H1 (cell line): ENCODE results near the gene ROBO2. TPM values are rescaled to one million over a fixed set of nuclear protein-coding genes. Genes with fewer than 3 reads are reported as not detected.

Source experiments
- CTCF ChIA-PET: fragments of 300-600 bp; sonication (Branson Sonifier 250); formaldehyde crosslinking; loops from one replicate; lab custom pipeline; 2021; ENCODE audit not compliant: partially characterized antibody; lab: Charles Lee
- POLR2A ChIA-PET: fragments of 300-600 bp; sonication (Branson Sonifier 250); formaldehyde crosslinking; loops from one replicate; lab custom pipeline; 2021; ENCODE audit warnings: inconsistent platforms; ENCODE audit not compliant: partially characterized antibody; lab: Charles Lee
- DNase-seq, 2 experiments: peaks; one replicate each; pipeline versions ENCODE4 v3.0.0 to v3.0.0-alpha.2; 2010 to 2022; ENCODE audit warnings: low spot score in 2 of 2, low read depth in 1 of 2, mixed read lengths in 1 of 2
- FAIRE-seq: peaks from 2 replicates; lab custom pipeline; 2011; peaks lifted over from hg19 to GRCh38; lab: Jason Lieb, UNC
- H2AFZ ChIP-seq: 2 replicates; pipeline ENCODE4 v1.8.1; 2012; ENCODE audit warnings: low read length, inconsistent platforms
- H2AK5ac ChIP-seq: 2 replicates; pipeline ENCODE4 v1.6.1; 2013; ENCODE audit warnings: low read depth, low read length
- H2BK120ac ChIP-seq: replicated peaks from 2 replicates; pipeline ENCODE3; 2013; ENCODE audit warnings: low read depth, low read length, inconsistent platforms
- H2BK12ac ChIP-seq: 2 replicates; pipeline ENCODE4 v1.6.1; 2013; ENCODE audit warnings: low read depth, low read length
- H2BK15ac ChIP-seq: 2 replicates; pipeline ENCODE4 v1.6.1; 2013; ENCODE audit warnings: low read length
- H2BK20ac ChIP-seq: 2 replicates; pipeline ENCODE4 v1.6.1; 2013; ENCODE audit warnings: low read length
- H2BK5ac ChIP-seq: 2 replicates; pipeline ENCODE4 v1.6.1; 2013; ENCODE audit warnings: low read depth, low read length
- H3K14ac ChIP-seq: 2 replicates; pipeline ENCODE4 v1.6.1; 2013; ENCODE audit warnings: inconsistent platforms; ENCODE audit not compliant: insufficient read length
- H3K18ac ChIP-seq: 2 replicates; pipeline ENCODE4 v1.6.1; 2013; ENCODE audit warnings: low read length; ENCODE audit errors: extremely low read depth
- H3K23ac ChIP-seq: 2 replicates; pipeline ENCODE4 v1.6.1; 2013; ENCODE audit warnings: inconsistent platforms; ENCODE audit not compliant: insufficient read length
- H3K23me2 ChIP-seq: 2 replicates; pipeline ENCODE4 v1.6.1; 2013; ENCODE audit warnings: low read depth, low read length
- H3K27ac ChIP-seq: 2 replicates; pipeline ENCODE4 v1.6.1; 2011; ENCODE audit warnings: low read depth, low read length, inconsistent platforms
- H3K27me3 ChIP-seq, 4 experiments: replicated peaks in 1 of 4; 1 replicate in 1 of 4; 2 replicates in 3 of 4; pipeline versions ENCODE4 v1.6.1 to v1.8.1; 2011 to 2013; ENCODE audit warnings: low read length in 3 of 4, mild to moderate bottlenecking in 3 of 4, inconsistent platforms in 2 of 4, mixed read lengths in 2 of 4, moderate library complexity in 1 of 4; ENCODE audit not compliant: control insufficient read depth in 3 of 4, insufficient read depth in 3 of 4; ENCODE audit errors: extremely low read depth in 1 of 4
- H3K36me3 ChIP-seq, 4 experiments: 2 replicates each; pipeline versions ENCODE4 v1.6.1 to v1.8.1; 2011 to 2013; ENCODE audit warnings: mild to moderate bottlenecking in 4 of 4, low read length in 3 of 4, moderate library complexity in 2 of 4, control low read depth in 1 of 4, inconsistent platforms in 1 of 4; ENCODE audit not compliant: insufficient read depth in 4 of 4, control insufficient read depth in 2 of 4
- H3K4ac ChIP-seq: replicated peaks from 2 replicates; pipeline ENCODE3; 2013; ENCODE audit warnings: low read length, low read depth, mixed read lengths, inconsistent platforms; ENCODE audit not compliant: insufficient read length
- H3K4me1 ChIP-seq, 4 experiments: replicated peaks in 1 of 4; 1 replicate in 1 of 4; 2 replicates in 3 of 4; pipeline versions ENCODE4 v1.6.1 to v1.8.1; 2011 to 2013; ENCODE audit warnings: low read length in 3 of 4, inconsistent platforms in 2 of 4, mixed read lengths in 1 of 4; ENCODE audit not compliant: insufficient read depth in 4 of 4, control insufficient read depth in 3 of 4
- H3K4me2 ChIP-seq, 2 experiments: 2 replicates each; pipeline versions ENCODE4 v1.6.1 to v1.8.1; 2011 to 2013; ENCODE audit warnings: low read depth in 2 of 2, low read length in 2 of 2, control low read depth in 1 of 2, inconsistent platforms in 1 of 2, mild to moderate bottlenecking in 1 of 2; ENCODE audit not compliant: insufficient read depth in 1 of 2
- H3K4me3 ChIP-seq, 4 experiments: fragments of 200-600, 300-600 bp in 1 of 4; sonication (generic), shearing (Covaris generic), sonication (Bioruptor Twin) in 1 of 4; 2 replicates each; pipeline versions ENCODE4 v1.5.1 to v1.8.1; 2011 to 2016; ENCODE audit warnings: low read length in 4 of 4, low read depth in 3 of 4, control low read depth in 2 of 4, inconsistent platforms in 2 of 4, mild to moderate bottlenecking in 2 of 4, mixed read lengths in 1 of 4, moderate library complexity in 1 of 4; ENCODE audit not compliant: insufficient read depth in 2 of 4; ENCODE audit errors: extremely low read depth in 1 of 4
- H3K56ac ChIP-seq: replicated peaks from 2 replicates; pipeline ENCODE3; 2013; ENCODE audit warnings: low read depth, mild to moderate bottlenecking, mixed read lengths, low read length, inconsistent platforms; ENCODE audit not compliant: insufficient read length
- H3K79me1 ChIP-seq: 2 replicates; pipeline ENCODE4 v1.6.1; 2013; ENCODE audit warnings: low read depth, low read length, control low read depth
- H3K79me2 ChIP-seq, 2 experiments: 2 replicates each; pipeline versions ENCODE4 v1.6.1 to v1.8.1; 2012 to 2013; ENCODE audit warnings: low read length in 2 of 2, mild to moderate bottlenecking in 2 of 2, inconsistent platforms in 1 of 2; ENCODE audit not compliant: insufficient read depth in 2 of 2, control insufficient read depth in 1 of 2
- H3K9ac ChIP-seq, 4 experiments: replicated peaks in 1 of 4; 1 replicate in 1 of 4; 2 replicates in 3 of 4; pipeline versions ENCODE4 v1.6.1 to v1.8.1; 2011 to 2013; ENCODE audit warnings: low read depth in 3 of 4, low read length in 3 of 4, control low read depth in 2 of 4, mild to moderate bottlenecking in 2 of 4, moderate library complexity in 2 of 4, inconsistent platforms in 1 of 4; ENCODE audit errors: extremely low read depth in 1 of 4
- H3K9me3 ChIP-seq, 2 experiments: 2 replicates each; pipeline versions ENCODE4 v1.6.1 to v1.8.1; 2012 to 2013; ENCODE audit warnings: mild to moderate bottlenecking in 2 of 2, moderate library complexity in 2 of 2, control low read depth in 1 of 2, inconsistent platforms in 1 of 2, low read depth in 1 of 2, low read length in 1 of 2, mixed read lengths in 1 of 2; ENCODE audit not compliant: insufficient read depth in 2 of 2
- H4K20me1 ChIP-seq, 2 experiments: replicated peaks in 1 of 2; 2 replicates each; pipeline versions ENCODE3 to v1.8.1; 2011 to 2013; ENCODE audit warnings: inconsistent platforms in 2 of 2, low read length in 2 of 2, mild to moderate bottlenecking in 1 of 2; ENCODE audit not compliant: insufficient read depth in 2 of 2, control insufficient read depth in 1 of 2
- H4K5ac ChIP-seq: 2 replicates; pipeline ENCODE4 v1.6.1; 2013; ENCODE audit warnings: low read length, low read depth, mixed read lengths, inconsistent platforms; ENCODE audit not compliant: insufficient read length
- H4K8ac ChIP-seq: 2 replicates; pipeline ENCODE4 v1.8.0; 2013; ENCODE audit warnings: mild to moderate bottlenecking, moderate library complexity, low read length, inconsistent platforms; ENCODE audit not compliant: insufficient read depth; ENCODE audit errors: extremely low read depth
- H4K91ac ChIP-seq: replicated peaks from 2 replicates; pipeline ENCODE3; 2013; ENCODE audit warnings: low read length, mixed read lengths, inconsistent platforms; ENCODE audit not compliant: insufficient read length
- CBX5 ChIP-seq: fragments of 300-800, 300-1000 bp; sonication (generic); IDR thresholded peaks from 2 replicates; pipeline ENCODE4 v1.7.1; 2016; ENCODE audit warnings: antibody characterized with exemption, low read length, low read depth
- TAF1 ChIP-seq: IDR thresholded peaks from 2 replicates; pipeline ENCODE4 v1.6.1; 2011; ENCODE audit warnings: mild to moderate bottlenecking, low read depth, low read length
- WGBS, 2 experiments: shearing (Covaris generic) in 1 of 2; methylation state at CpG; one replicate each; pipeline versions ENCODE4 v1.1.6 to v1.1.7; 2013 to 2015; ENCODE audit warnings: low lambda C conversion rate in 2 of 2, mixed read lengths in 2 of 2, inconsistent platforms in 1 of 2, low coverage in 1 of 2, missing lambda C conversion rate in 1 of 2; ENCODE audit not compliant: insufficient replicate concordance in 2 of 2, insufficient coverage in 1 of 2, insufficient read length in 1 of 2; ENCODE audit errors: extremely low coverage in 1 of 2, missing lambda C conversion rate in 1 of 2; 5-methylcytosine and 5-hydroxymethylcytosine counted together
- polyA plus RNA-seq, 7 experiments: library from polyadenylated mRNA; depleted of rRNA in 3 of 7; stranded (reverse) in 5 of 7; unstranded in 2 of 7; fragments of >200 nt in 5 of 7; fragments of 200-250 nt in 2 of 7; gene quantifications; 1 replicate in 5 of 7; 2 replicates in 1 of 7; 4 replicates in 1 of 7; pipeline versions ENCODE4 v1.2.1 to v1.2.3, GENCODE V29; 2011 to 2013; ENCODE audit warnings: missing spikeins in 2 of 7, mixed read lengths in 2 of 7
- total RNA-seq: library from RNA; stranded (reverse); fragmentation: NEBNext Ultra II Directional; extraction: Animal tissue kit (Norgen Biotek cat#: 25700); gene quantifications from 2 replicates; pipeline ENCODE4 v1.2.1, GENCODE V29; 2021

Gene ROBO2
- total and polyA plus RNA-seq, 2 of the 8 experiments (the other 6 are each of a cell fraction or from before 2014, with no cell fraction given): 1.5 to 2.9 TPM

GRCh38 chr3:77188210-77188609 lies 148.3 kb downstream of the ROBO2 start:
- no peak overlapping the region for H2BK5ac ChIP-seq
- no peak overlapping the region for H3K18ac ChIP-seq
- ChIA-PET POLR2A (no interaction called here), CTCF (no interaction called here)
- no peaks in the 10 kb centered on the region for H3K23me2 ChIP-seq
- no peak overlapping the region for H3K4ac ChIP-seq
- no peak overlapping the region for H4K5ac ChIP-seq
- H3K27me3 ChIP-seq: peaks cover 0 to 1% (median 0%) of the 10 kb centered on the region in 4 experiments; a peak in 1 of 7 replicates
- no peak overlapping the region for H3K9ac ChIP-seq
- H3K23ac ChIP-seq: no peak overlapping the region
- no peak overlapping the region for H4K8ac ChIP-seq
- H3K9me3 ChIP-seq: no peaks in the 10 kb centered on the region
- H2AFZ ChIP-seq: no peak overlapping the region
- no peaks in the 10 kb centered on the region for H4K20me1 ChIP-seq
- H4K91ac ChIP-seq: no peak overlapping the region
- H3K36me3 ChIP-seq: no peaks in the 10 kb centered on the region
- no peak for TF ChIP-seq TAF1
- no peak for TF ChIP-seq CBX5
- H2AK5ac ChIP-seq: no peak overlapping the region
- FAIRE-seq: no peak
- DNase-seq: no peak
- no peak overlapping the region for H3K4me2 ChIP-seq
- no peak overlapping the region for H2BK12ac ChIP-seq
- H3K79me2 ChIP-seq: no peaks in the 10 kb centered on the region
- H2BK15ac ChIP-seq: no peak overlapping the region
- WGBS, 2 experiments: 73% methylated on average over 2 of the region's 2 CpGs; no CpG with 5 or more reads in 1 of the 2 experiments
- H3K27ac ChIP-seq: no peak overlapping the region
- H3K14ac ChIP-seq: no peak overlapping the region
- no peaks in the 10 kb centered on the region for H3K79me1 ChIP-seq
- no peak overlapping the region for H3K56ac ChIP-seq
- H2BK120ac ChIP-seq: no peak overlapping the region
- H3K4me3 ChIP-seq: no peak overlapping the region
- H3K4me1 ChIP-seq: peaks cover 0 to 2% (median 0%) of the 10 kb centered on the region in 4 experiments; a peak in 1 of 7 replicates
- H2BK20ac ChIP-seq: no peak overlapping the region
